DOHH2 (cell line): ENCODE data around the gene PHF21A.

ENCODE experiments used
- H3F3A ChIP-seq: fragments of 200-600 bp; sonication (generic), shearing (Covaris generic); 2 replicates; pipeline ENCODE4 v1.6.0; 2016; ENCODE audit warnings: antibody characterized with exemption, mild to moderate bottlenecking; ENCODE audit not compliant: control insufficient read depth, insufficient read depth
- H3K27ac ChIP-seq: fragments of 200-600 bp; sonication (generic); 2 replicates; pipeline ENCODE4 v1.5.1; 2014; ENCODE audit warnings: low read depth, mild to moderate bottlenecking, low read length, moderate library complexity
- H3K27me3 ChIP-seq: fragments of 200-600 bp; sonication (generic); 2 replicates; pipeline ENCODE4 v1.6.1; 2014; ENCODE audit warnings: mild to moderate bottlenecking, low read length, mixed read lengths; ENCODE audit not compliant: control insufficient read depth
- H3K36me3 ChIP-seq: fragments of 200-600 bp; sonication (generic); 2 replicates; pipeline ENCODE4 v1.6.1; 2014; ENCODE audit warnings: mild to moderate bottlenecking, low read length, moderate library complexity, mixed read lengths; ENCODE audit not compliant: control insufficient read depth
- H3K4me1 ChIP-seq: fragments of 200-600 bp; sonication (generic); 2 replicates; pipeline ENCODE4 v1.6.1; 2014; ENCODE audit warnings: mild to moderate bottlenecking, low read length, mixed read lengths; ENCODE audit not compliant: control insufficient read depth
- H3K4me2 ChIP-seq: fragments of 200-600 bp; sonication (generic); 2 replicates; pipeline ENCODE4 v1.6.0; 2014; ENCODE audit warnings: mild to moderate bottlenecking, low read length, moderate library complexity
- H3K4me3 ChIP-seq: fragments of 200-600 bp; sonication (generic); 2 replicates; pipeline ENCODE4 v1.5.1; 2014; ENCODE audit warnings: mild to moderate bottlenecking, low read length, mixed read lengths
- H3K79me2 ChIP-seq: fragments of 200-600 bp; sonication (generic); 2 replicates; pipeline ENCODE4 v1.6.1; 2014; ENCODE audit warnings: mild to moderate bottlenecking, low read length, mixed read lengths; ENCODE audit not compliant: control insufficient read depth
- H3K9me2 ChIP-seq: fragments of 200-600 bp; sonication (generic); replicated peaks from 2 replicates; pipeline ENCODE4 v1.6.1; 2014; ENCODE audit warnings: mild to moderate bottlenecking, low read length, mixed read lengths; ENCODE audit not compliant: control insufficient read depth
- H3K9me3 ChIP-seq: fragments of 200-600 bp; sonication (generic); 2 replicates; pipeline ENCODE4 v1.6.1; 2014; ENCODE audit warnings: antibody characterized with exemption, low read length, mixed read lengths; ENCODE audit not compliant: control insufficient read depth, insufficient read depth
- H4K20me1 ChIP-seq: fragments of 200-600 bp; sonication (generic); 2 replicates; pipeline ENCODE4 v1.6.0; 2014; ENCODE audit warnings: low read depth, mild to moderate bottlenecking, antibody characterized with exemption, low read length, moderate library complexity; ENCODE audit not compliant: control insufficient read depth, insufficient read depth
- CTCF ChIP-seq: fragments of 200-600 bp; sonication (generic); IDR thresholded peaks from one replicate; pipeline ENCODE4 v1.5.1; 2014; ENCODE audit warnings: antibody characterized with exemption, mild to moderate bottlenecking, low read depth, low read length; ENCODE audit not compliant: poor library complexity, severe bottlenecking
- EZH2phosphoT487 ChIP-seq: fragments of 200-600 bp; sonication (generic); IDR thresholded peaks from 2 replicates; pipeline ENCODE4 v1.6.1; 2017; ENCODE audit warnings: borderline replicate concordance, mild to moderate bottlenecking, antibody characterized with exemption, low read length, moderate library complexity, mixed read lengths

PHF21A gene

DNA sequence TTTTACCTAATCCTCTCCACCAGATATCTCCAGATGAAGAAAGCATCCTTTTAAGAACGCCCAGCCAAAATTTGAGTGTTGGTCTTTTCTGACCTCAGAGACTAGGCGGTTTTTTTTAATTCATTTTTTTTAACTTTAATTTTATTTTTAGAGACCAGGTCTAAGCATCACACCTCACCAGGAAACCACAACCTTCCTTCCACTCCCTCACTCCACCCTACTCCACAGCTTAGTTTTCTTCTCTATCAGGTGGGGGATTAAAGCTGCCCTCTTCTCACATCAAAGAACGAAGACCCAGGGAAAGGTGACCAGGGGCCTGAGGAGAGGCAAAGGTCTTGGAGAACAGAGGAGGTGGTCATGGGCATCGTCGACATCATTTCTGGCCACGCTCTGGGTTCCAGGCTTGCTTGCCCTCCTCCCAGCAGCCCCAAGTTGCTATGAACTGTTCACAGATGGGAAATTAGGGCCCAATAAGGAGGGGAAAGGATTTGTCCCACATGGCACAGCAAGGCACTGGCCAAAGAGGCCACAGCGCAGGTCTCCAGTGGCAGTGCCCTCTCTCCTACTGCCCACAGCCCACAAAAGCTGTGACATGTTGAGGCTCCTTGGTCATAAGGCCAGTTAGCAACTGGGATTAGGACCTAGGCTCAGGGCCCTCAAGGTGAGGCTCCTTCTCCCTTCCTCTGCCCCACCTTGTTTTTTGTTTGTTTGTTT lies 202.1 kb downstream of the PHF21A start:
- H3K4me1 ChIP-seq: peaks cover 70% of the 10 kb centered on the region
- peaks cover 6% of the 10 kb centered on the region for H3K27me3 ChIP-seq
- peak overlapping the region; percentile 84 for H3K27ac ChIP-seq
- H3K9me2 ChIP-seq: no peaks in the 10 kb centered on the region
- peak overlapping the region; percentile 100 for H3K4me3 ChIP-seq
- H3K79me2 ChIP-seq: peaks cover 35% of the 10 kb centered on the region
- peak overlapping the region; percentile 92 for H3K4me2 ChIP-seq
- H3K36me3 ChIP-seq: peaks cover 31% of the 10 kb centered on the region
- H4K20me1 ChIP-seq: peaks cover 16% of the 10 kb centered on the region
- peaks cover 24% of the 10 kb centered on the region for H3F3A ChIP-seq
- no peaks in the 10 kb centered on the region for H3K9me3 ChIP-seq
- no peak for TF ChIP-seq EZH2phosphoT487
- TF ChIP-seq CTCF: no peak

DNA sequence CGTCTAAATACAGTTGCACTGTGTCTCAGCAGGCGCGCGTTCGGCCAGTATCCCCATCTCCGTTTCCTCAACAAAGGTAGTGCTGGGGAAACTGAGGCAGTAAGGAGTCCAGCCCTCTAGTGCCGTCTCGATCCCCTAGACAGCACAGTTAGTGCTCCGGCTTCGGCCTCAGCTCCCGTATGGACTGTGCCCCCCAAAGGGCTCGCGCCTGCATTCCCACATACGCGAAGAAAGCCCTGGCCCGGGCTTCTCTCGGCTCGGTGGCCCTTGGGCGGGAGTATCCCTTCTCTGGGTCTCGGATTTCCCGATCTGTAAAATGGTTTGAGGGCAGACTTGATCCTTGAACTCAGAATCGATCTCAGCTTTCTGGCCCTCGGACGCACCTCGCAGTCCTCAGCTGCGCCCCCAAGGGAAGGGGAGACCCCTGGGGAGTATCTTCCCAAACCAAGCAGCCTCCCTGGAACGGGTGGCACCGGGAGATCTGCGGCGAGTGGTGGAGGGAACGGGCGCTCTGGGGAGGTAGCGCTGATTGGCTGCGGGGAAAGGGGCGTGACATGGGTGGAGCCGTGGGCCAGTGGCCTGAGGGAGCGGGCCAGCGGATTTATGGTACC lies 202.8 kb downstream of the PHF21A start:
- Histone ChIP-seq H3K4me2 (peak overlapping the region; percentile 92), H3K9me2 (no peaks in the 10 kb centered on the region), H3F3A (peaks cover 24% of the 10 kb centered on the region), H3K4me1 (peaks cover 65% of the 10 kb centered on the region), H3K27me3 (peaks cover 6% of the 10 kb centered on the region), H4K20me1 (peaks cover 16% of the 10 kb centered on the region), H3K27ac (peak overlapping the region; percentile 84), H3K9me3 (no peaks in the 10 kb centered on the region), H3K79me2 (peaks cover 31% of the 10 kb centered on the region), H3K4me3 (peak overlapping the region; percentile 100), H3K36me3 (peaks cover 38% of the 10 kb centered on the region)
- TF ChIP-seq CTCF: no peak
- no peak for TF ChIP-seq EZH2phosphoT487

GRCh38 chr11:45917623-45918330 lies 203.5 kb downstream of the PHF21A start, which contains the start of gene PEX16:
PEX16 (minus strand) TSS chr11:45917877; CDS start chr11:45917811, 66 bp downstream.
- H3K9me2 ChIP-seq: no peaks in the 10 kb centered on the region
- H3F3A ChIP-seq: peaks cover 24% of the 10 kb centered on the region
- H3K27me3 ChIP-seq: peaks cover under 1% of the 10 kb centered on the region; the same call in 1 of the 2 replicates
- peaks cover 43% of the 10 kb centered on the region for H3K36me3 ChIP-seq
- peak within 1 kb of the TSS; percentile 100 for H3K4me3 ChIP-seq
- no peak for TF ChIP-seq EZH2phosphoT487
- TF ChIP-seq CTCF: no peak
- peak within 1 kb of the TSS; percentile 92 for H3K4me2 ChIP-seq
- H4K20me1 ChIP-seq: peaks cover 16% of the 10 kb centered on the region
- H3K79me2 ChIP-seq: peaks cover 24% of the 10 kb centered on the region
- peak within 1 kb of the TSS; percentile 84 for H3K27ac ChIP-seq
- H3K4me1 ChIP-seq: peaks cover 59% of the 10 kb centered on the region
- H3K9me3 ChIP-seq: no peaks in the 10 kb centered on the region
